Fibroblast of villous mesenchyme (primary cell): ENCODE results near the gene FAM168B. TPM values are rescaled to one million over a fixed set of nuclear protein-coding genes. Genes with fewer than 3 reads are reported as not detected.

Experiments used
- DNase-seq: peaks from one replicate; pipeline ENCODE4 v3.0.0-alpha.2; 2010; ENCODE audit warnings: low read depth
- H3K4me3 ChIP-seq: 2 replicates; pipeline ENCODE4 v1.5.1; 2011; ENCODE audit warnings: low read depth, mild to moderate bottlenecking, low read length
- CTCF ChIP-seq: IDR thresholded peaks from 2 replicates; pipeline ENCODE4 v1.5.1; 2012; ENCODE audit warnings: low read depth, mild to moderate bottlenecking, low read length; ENCODE audit not compliant: insufficient read depth
- total RNA-seq: library from RNA; depleted of rRNA; stranded (reverse); fragments of >200 nt; gene quantifications from 2 replicates; pipeline ENCODE4 v1.2.3, GENCODE V29; 2012

Gene FAM168B
- total RNA-seq, 1 donor, result 91.5 TPM

DNA sequence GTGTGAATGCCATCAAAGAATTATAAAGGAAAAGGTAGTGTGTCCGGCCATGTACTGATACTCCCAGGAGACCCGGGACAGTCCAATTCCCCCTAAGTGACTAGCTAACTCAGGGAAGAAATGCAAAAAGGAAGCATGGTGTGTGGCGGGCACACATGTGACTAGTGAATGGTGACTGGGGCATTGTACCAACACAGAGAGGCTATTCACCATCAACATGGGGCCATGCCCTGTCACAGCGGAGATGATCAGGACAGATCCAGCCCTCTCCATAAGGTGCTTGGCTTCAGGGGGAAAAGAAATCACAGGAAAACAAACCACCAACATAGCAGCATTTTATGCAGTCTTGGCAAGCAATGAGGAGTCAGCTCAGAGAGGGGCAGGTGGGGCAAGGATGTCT lies 34.3 kb downstream of the FAM168B start:
- TF ChIP-seq CTCF, result no peak
- DNase-seq, result no peak
- H3K4me3 ChIP-seq, result no peak overlapping the region

DNA sequence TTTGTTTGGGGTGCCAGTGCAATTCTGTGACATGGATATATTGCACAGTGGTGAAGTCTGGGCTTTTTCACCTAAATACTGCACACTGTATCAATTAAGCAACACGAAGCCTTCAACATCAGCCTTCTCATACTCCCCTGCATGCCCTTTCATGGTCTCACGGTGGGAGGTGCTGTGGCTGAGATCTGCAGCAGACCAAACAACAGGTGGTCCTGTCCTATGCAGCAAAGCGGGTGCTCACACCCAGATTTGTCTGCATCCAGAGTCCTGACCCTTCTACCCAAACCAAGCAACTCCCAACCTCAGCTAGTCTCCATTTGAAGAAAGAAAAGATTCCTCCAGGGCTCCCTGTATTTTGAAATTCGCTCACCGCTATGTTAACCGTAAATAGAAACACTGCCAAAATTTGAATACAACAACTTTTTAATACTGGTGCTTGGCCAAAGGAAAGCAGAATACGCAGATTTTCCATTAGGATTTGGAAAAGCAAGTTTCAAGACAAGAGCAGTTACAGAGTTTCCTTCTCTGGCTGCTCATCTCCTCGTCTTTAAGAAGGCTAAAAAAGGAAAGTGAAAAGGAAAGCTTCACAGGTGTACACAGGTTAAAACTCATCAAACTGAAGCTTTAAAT lies 34.9 kb downstream of the FAM168B start:
- H3K4me3 ChIP-seq, result no peak overlapping the region
- no peak for TF ChIP-seq CTCF
- no peak for DNase-seq

DNA sequence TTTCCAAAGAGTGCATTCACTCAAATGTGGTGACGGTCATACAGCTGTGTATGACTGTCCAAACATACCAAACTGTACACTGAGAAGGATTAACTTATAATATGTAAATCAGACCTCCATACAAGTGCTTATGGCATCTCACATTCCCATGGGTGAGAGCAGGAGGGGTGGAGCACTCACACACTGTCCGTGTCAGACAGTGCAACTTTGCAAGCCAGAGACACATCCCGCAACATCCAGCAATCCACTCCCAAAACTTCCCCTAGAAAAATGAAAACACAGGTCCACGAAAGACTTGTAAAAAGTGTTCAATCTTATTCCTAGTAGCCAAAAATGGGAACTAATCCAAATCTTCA lies 36.4 kb downstream of the FAM168B start:
- no peak overlapping the region for H3K4me3 ChIP-seq
- no peak for TF ChIP-seq CTCF
- DNase-seq, result no peak

GRCh38 chr2:131056204-131056931 lies 36.9 kb downstream of the FAM168B start:
- no peak for TF ChIP-seq CTCF
- DNase-seq, result no peak
- no peak overlapping the region for H3K4me3 ChIP-seq

GRCh38 chr2:131055169-131056065 lies 37.8 kb downstream of the FAM168B start:
- no peak for TF ChIP-seq CTCF
- H3K4me3 ChIP-seq, result no peak overlapping the region
- DNase-seq, result no peak

DNA sequence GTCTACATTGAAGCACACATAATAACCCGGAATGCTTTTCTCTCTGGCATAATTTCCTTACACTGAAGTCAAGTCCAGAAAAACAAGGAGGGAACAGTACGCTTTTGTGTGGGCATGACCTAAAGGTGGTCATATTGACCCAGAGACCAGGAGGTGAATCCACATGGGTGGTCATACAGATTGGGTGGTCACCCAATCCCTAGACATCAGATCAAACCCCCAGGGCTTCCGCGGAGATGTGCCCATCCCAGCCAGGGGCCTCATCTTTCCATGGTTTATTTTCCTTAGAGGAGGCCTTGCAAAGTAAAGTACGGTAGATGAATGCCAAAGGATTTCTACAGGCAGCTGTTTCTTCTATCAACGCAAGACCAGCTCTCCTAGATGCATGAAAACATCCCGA lies 38.8 kb downstream of the FAM168B start:
- no peak for TF ChIP-seq CTCF
- DNase-seq, result no peak
- no peak overlapping the region for H3K4me3 ChIP-seq
